Measurements from ENCODE around the gene NUDT9.
"Not testable (repeated sequence)": the region's sequence is repeated elsewhere in the genome, so short reads cannot be mapped to it uniquely, and the experiment has no call there.

The NUDT9 gene

DNA sequence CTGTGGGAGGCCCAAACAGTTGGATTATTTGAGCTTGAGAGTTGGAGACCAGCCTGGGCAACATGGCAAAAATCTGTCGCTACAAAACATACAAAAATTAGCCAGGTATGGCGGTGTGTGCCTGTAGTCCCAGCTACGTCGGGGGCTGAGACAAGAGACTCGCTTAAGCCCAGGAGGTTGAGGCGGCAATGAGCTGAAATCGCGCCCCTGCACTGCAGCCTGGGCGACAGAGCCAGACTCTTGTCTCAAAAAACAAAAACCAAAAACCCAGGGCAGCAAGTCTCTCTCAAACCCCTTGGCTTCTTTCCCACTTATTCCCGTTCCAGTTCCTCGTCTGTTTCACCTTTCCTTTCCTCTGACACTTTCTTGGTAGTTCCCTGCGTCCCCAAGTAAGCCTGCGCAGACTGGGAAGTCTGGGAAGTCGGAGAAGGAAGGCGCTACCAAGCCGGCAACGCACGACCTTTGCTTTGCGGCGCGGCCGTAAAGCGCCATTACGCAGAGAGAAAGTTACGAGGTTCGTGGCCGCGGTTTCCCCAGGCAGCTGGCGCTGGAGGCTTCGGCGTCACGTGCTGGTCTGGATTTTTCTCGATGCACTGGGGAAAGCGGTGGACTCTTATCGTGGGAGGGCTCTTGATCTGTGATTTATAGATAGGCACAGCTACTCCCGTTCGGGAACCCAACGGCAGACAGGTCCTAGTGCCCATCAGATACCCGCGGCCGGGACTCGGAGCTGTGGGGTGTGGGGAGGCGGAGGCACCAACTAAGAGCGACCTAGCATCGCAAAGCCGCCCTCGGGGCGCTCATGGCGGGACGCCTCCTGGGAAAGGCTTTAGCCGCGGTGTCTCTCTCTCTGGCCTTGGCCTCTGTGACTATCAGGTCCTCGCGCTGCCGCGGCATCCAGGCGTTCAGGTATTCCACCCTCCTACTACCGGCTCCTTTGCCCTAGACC, at the start of gene NUDT9:
NUDT9 (plus strand) TSS at position 470 of the 949 bp plus-strand sequence; CDS start at position 803, 333 bp downstream.
- DNase-seq = peak; percentile 52 to 81 (median 72)

- DNase-seq = no peak
These were observed 46.6 kb upstream of the NUDT9 start for GRCh38 chr4:87375719-87376291.

- DNase-seq = no peak
These were observed 44.6 kb upstream of the NUDT9 start for GRCh38 chr4:87377816-87378215.

GRCh38 chr4:87382116-87382515, 40.3 kb upstream of the NUDT9 start:
- DNase-seq = no peak

DNA sequence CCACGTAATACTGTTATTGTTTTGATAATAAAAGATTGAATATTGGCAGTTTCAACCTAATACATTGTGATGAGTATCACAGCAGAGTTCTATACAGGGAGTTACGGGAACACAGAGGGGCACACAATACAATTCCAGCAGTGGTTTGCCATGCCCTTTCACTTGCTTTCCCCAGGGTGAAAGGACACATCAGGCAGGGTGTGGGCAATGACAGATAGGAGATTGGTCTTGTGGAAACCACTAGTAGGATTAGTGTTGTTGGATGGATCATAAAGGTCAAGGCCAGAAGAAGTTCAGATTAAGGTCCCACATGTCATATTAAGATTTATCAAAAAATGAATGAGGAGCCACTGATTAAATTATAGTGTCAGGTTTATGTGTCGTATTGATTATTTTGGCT, 39.4 kb upstream of the NUDT9 start:
- no peak for DNase-seq

DNA sequence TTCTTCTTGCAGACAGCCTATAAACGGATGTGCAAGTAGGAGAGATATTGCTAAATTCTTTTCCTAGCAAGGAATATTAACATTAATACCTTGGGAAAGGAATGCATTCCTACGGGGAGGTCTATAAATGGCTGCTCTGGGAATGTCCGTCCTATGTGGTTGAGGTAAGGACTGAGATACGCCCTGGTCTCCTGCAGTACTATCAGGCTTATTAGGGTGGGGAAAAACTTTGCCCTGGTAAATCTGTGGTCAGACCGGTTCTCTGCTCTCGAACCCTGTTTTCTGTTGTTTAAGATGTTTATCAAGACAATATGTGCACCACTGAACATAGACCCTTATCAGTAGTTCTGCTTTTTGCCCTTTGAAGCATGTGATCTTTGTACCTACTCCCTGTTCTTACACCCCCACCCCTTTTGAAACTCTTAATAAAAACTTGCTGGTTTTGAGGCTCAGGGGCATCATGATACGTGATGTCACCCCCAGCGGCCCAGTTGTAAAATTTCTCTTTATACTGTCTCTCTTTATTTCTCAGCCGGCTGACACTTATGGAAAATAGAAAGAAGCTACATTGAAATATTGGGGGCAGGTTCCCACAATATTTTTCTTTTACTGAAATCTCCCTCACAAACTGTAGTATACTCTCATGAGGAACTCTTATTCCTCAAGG, 37.8 kb upstream of the NUDT9 start:
- DNase-seq = not testable (repeated sequence)

- DNase-seq = no peak
These were observed 35.1 kb upstream of the NUDT9 start for GRCh38 chr4:87387237-87387636.

GRCh38 chr4:87388901-87389300, 33.5 kb upstream of the NUDT9 start:
- no peak for DNase-seq

DNA sequence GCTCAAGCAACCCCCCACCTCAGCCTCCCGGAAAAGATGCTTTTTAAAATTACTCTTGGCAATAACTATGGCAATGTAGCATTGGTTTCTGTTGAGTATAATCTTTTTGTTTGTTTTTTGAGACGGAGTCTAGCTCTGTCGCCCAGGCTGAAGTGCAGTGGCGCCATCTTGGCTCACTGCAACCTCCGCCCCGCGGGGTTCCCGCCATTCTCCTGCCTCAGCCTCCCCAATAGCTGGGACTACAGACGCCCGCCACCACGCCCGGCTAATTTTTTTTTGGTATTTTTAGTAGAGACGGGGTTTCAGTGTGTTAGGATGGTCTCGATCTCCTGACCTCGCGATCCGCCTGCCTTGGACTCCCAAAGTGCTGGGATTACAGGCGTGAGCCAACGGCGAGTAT, 32.3 kb upstream of the NUDT9 start:
- DNase-seq = not testable (repeated sequence)

- DNase-seq = no peak
These were observed 31.9 kb upstream of the NUDT9 start for GRCh38 chr4:87390551-87390890.

DNA sequence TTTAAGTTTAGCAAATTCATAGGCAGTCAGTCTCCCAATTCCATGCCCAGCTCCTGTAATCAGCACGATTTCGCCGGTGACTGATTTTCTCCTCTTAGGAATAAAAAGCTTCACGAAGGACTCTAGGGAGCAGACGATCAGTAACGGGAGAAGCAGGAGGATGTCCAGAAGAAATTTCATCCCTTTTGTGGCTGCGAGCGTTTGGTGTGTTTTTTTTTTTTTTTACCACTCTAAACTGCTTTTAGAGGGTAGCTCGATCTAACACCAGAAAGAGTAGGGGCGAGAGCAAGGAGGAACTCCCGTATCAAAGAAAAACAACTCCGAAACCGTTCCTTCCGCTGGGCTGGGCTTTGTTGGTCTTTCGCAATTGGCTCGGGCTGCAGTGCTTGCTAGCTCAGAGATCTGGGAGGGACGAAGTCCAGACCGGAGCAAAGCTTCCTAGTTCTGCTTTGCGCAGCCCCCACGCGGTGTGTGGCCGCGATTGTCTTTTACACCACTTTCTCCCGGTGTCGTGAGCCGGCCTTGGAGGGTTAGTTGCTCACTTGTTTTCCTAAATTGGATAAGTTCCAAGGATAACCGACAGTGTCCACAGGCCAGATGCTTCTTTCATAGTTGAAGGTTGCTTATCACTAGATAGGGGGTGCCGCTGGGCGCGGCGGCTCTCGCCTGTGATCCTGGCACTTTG, 31.3 kb upstream of the NUDT9 start, which contains the start of gene HSD17B11:
HSD17B11 (minus strand) TSS at position 298 of the 685 bp plus-strand sequence; CDS start at position 180, 118 bp downstream.
- DNase-seq = peak; percentile 25 to 64 (median 54)

GRCh38 chr4:87391576-87392054, 30.8 kb upstream of the NUDT9 start:
- DNase-seq = no peak

DNA sequence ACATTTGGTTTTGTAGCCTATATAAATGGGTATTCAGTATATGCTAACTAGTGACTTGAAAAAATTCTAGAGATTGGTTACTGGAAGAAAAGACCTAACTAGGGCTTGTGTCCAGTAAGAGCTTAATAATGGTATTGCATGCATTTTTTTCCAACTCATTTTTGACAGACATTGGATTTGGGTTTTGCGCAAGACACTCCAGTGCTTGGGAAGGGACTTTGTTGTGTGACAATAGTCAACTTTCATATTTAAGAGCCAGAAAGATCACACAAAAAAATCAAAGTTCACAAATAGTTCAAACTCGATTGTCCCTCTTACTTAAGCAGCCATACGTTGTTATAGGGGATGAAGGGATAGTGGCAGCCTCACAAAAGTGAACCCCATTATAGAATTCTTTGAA, 30.2 kb upstream of the NUDT9 start:
- DNase-seq = no peak

DNA sequence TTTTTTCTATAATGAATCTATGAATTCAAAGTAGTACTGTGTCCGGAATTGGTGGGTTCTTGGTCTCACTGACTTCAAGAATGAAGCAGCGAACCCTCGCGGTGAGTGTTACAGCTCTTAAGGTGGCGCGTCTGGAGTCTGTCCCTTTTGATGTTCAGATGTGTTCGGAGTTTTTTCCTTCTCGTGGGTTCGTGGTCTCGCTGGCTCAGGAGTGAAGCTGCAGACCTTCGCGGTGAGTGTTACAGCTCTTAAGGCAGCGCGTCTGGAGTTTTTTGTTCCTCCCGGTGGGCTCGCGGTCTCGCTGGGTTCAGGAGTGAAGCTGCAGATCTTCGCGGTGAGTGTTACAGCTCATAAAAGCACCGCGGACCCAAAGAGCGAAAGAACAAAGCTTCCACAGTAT, 27.3 kb upstream of the NUDT9 start:
- not testable (repeated sequence) for DNase-seq

DNA sequence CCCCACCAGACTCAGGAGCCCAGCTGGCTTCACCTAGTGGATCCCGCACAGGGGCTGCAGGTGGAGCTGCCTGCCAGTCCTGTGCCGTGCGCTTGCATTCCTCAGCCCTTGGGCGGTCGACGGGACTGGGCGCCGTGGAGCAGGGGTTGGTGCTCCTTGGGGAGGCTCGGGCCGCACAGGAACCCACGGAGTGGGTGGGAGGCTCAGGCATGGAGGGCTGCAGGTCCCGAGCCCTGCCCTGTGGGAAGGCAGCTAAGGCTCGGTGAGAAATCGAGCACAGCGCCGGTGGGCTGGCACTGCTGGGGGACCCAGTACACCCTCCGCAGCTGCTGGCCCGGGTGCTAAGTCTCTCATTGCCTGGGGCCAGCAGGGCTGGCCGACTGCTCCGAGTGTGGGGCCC, 26.5 kb upstream of the NUDT9 start:
- DNase-seq = not testable (repeated sequence)

- no peak for DNase-seq
These were observed 23.2 kb upstream of the NUDT9 start for GRCh38 chr4:87399148-87399547.

GRCh38 chr4:87399954-87400353, 22.4 kb upstream of the NUDT9 start:
- no peak for DNase-seq

- DNase-seq = not testable (repeated sequence)
These were observed 18.6 kb upstream of the NUDT9 start for GRCh38 chr4:87403732-87404131.

- no peak for DNase-seq
These were observed 17.1 kb upstream of the NUDT9 start for GRCh38 chr4:87405211-87405820.

DNA sequence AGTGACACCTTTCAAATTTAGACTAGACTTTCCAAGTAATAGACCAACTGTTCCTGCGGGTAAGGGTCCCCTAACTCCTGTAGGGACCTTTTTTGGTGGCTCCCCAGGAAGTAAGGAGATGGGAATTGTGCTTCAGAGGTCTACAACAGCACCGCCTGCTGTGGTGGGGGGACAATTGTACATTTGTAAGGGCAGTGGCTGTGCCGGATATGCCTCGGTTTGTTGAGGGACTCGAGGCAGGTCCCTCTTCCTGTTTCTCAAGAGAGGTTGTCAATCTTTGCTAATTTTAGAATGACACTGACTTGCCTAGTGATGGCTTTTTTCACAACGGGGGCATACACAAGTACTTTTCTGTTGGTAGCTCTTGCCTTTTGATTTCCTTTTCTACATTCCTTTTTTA, 15.9 kb upstream of the NUDT9 start:
- no peak for DNase-seq

- not testable (repeated sequence) for DNase-seq
These were observed 15.5 kb upstream of the NUDT9 start for GRCh38 chr4:87406902-87407301.

GRCh38 chr4:87409420-87409939, 12.9 kb upstream of the NUDT9 start:
- DNase-seq = no peak
